ENCODE data around the gene SLC1A2.
A peak's percentile ranks its signal among the peaks of the same experiment; 100 is the strongest.

Gene SLC1A2

DNA sequence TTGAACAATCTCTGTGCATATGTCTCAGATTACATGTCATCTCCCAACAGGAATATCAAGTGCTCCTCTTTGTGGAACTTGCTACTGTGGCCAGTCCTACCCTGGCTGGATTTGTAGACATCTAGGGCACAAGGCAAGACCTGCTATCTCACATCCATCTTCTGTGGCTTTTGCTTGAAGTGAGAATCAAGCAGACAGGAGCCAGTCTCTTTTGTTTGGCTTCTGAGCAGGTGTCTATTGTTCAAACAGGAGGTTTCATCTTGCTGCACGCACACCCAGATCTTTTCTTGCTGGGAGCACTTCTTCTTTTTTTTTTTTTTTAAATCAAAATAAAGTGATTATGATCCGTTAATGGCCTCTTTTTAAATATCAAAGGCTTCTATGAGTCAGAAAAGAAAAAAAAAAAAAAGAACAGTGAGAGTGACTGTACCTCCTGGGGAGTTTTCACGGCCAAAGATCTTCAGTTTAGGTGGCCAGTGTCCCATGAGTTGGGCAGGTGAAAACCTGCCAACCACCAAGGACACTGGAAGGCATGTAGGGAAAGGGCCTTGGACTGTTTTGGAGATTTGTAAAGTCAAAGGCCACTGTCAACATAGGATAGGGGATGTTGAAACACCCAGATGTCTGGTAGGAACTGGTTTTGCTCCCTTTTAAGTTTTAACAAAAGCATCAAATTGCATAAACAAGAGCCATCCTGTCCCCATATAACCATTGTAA is 202.2 kb downstream of the SLC1A2 start:
- TF ChIP-seq POLR2AphosphoS5 (IDR thresholded peaks at IDR 0.05; ENCODE audit: low read depth, low read length) = no peak
- TF ChIP-seq TAF1 (IDR thresholded peaks at IDR 0.05; ENCODE audit: borderline replicate concordance, low read depth, low read length) = no peak
- TF ChIP-seq POLR2A (IDR thresholded peaks at IDR 0.05; ENCODE audit: low read depth, low read length) = no peak
- DNase-seq (ENCODE audit: insufficient read length) (no peak), FAIRE-seq (no peak)

DNA sequence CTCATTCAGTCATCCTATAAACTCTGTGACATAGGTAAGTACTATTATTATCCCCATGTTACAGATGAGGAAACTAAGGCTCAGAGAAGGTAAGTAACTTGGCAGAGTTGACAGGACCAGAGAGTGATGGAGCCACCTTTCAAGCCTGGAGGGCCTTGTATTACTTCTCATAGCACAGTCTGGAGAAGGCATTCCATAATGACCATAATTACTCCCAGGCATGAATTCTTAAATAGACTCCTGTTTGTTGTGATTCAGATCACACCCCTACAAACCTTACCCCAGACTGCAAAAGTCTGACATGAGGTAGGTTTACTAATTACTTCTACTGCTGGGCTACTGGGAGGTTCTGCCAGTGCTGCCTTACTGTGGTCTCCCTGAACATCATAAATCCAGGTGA is 203.4 kb downstream of the SLC1A2 start:
- no peak for FAIRE-seq
- no peak for DNase-seq (ENCODE audit: insufficient read length)
- TF ChIP-seq TAF1 (IDR thresholded peaks at IDR 0.05; ENCODE audit: borderline replicate concordance, low read depth, low read length) (no peak), POLR2A (IDR thresholded peaks at IDR 0.05; ENCODE audit: low read depth, low read length) (0 out of 2 replicates have a peak, but pooled peaks have one; percentile 23)

DNA sequence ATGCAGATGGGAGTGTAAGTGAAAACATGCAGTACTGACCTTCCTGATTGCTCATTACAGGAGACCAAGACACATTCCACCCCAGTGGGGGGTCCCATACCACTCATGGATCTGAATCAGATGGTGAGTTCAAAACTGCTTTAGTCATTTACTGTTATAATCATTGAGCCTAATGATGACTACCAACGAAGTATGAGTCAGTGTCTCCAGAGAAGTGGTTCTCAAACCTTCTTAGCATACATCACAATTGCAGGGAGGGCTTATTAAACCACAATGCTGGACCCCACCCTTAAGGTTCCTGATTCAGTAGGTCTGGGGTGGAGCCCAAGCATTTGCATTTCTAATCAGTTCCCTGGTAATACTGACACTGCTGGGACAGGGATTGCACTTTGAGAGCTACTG is 204.6 kb downstream of the SLC1A2 start:
- no peak for FAIRE-seq
- no peak for TF ChIP-seq TAF1 (IDR thresholded peaks at IDR 0.05; ENCODE audit: borderline replicate concordance, low read depth, low read length)
- DNase-seq (ENCODE audit: insufficient read length) = no peak

DNA sequence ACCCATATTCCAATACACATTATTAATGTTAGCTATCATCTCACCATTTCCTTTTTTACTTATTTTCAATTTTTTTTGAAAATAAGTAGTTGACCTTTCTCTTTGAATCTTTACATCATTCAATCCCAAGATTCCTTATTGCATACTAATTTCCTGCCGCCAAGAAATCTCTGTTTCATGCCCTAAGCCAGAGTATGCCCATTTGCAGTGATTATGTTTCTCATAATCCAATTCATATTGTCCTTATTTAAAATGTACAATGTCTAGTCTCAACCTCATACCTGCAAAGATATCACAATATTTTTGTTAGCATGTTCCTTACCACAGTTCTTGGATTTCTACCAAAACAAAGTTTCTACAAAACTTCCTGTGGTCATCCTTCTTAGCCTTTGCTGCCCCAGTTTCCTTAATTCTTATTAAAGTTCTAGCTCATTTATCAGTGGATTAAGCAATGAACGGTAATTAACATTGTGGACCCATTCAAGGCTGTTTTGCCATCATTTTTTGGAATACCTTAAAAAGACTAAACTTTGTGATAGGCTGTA is 205.1 kb downstream of the SLC1A2 start:
- DNase-seq (ENCODE audit: insufficient read length) (no peak), FAIRE-seq (no peak)
- TF ChIP-seq POLR2AphosphoS5 (IDR thresholded peaks at IDR 0.05; ENCODE audit: low read depth, low read length) (no peak), POLR2A (IDR thresholded peaks at IDR 0.05; ENCODE audit: low read depth, low read length) (no peak), TAF1 (IDR thresholded peaks at IDR 0.05; ENCODE audit: borderline replicate concordance, low read depth, low read length) (no peak)

DNA sequence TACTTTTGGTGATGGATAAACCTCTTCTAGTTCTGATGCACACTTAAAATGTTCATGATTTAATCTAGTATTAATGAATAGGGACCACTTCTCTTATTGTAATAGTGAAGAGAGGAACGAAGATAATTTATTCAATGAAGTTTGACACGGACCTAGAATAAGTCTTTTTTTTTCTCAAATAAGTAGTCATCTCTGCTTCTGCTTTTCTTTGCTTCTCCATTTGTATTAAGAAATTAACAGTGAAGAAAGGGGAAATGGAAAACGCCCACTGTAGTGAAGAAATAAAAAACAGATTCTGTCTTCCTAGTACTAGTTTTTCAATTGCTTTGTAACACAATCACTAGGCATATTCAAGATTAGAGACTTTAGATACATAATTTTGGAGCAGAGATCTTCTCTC is 207.4 kb downstream of the SLC1A2 start:
- FAIRE-seq (no peak), DNase-seq (ENCODE audit: insufficient read length) (no peak)
- no peak for TF ChIP-seq POLR2AphosphoS5 (IDR thresholded peaks at IDR 0.05; ENCODE audit: low read depth, low read length)
- no peak for TF ChIP-seq POLR2A (IDR thresholded peaks at IDR 0.05; ENCODE audit: low read depth, low read length)
- TF ChIP-seq TAF1 (IDR thresholded peaks at IDR 0.05; ENCODE audit: borderline replicate concordance, low read depth, low read length) = no peak

DNA sequence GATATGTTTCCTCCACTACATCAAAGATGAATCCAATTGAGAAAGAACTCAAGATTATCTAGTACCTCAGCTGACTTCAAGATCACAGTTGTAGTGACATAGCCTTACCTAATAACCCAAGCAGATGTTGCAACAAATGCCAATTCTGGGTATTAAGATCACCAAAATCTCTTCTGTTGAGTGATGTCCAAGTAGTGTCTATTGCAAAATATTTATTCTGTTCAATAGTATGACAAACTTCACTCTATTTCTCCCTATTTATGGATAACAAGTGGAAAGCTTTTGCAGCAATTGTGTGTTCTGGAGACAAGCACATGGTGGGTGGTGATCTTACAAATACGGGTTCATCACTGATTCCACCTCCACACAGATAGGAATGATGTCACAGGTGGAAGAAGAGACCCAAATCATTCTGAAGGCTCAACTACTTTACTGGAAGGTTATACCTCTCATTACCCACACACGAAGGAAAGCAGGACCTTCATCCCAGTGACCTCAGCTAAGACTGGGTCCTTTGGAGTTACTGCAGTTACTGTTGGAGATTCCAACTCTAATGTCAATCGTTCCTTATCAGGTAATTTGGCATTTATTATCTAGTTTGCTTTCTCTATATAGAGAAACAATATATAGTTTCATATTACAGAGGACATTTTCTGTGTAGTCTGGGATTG is 208.3 kb downstream of the SLC1A2 start:
- DNase-seq (ENCODE audit: insufficient read length) = no peak
- peak; percentile 33; the same call in 1 of the 2 replicates for TF ChIP-seq POLR2A (IDR thresholded peaks at IDR 0.05; ENCODE audit: low read depth, low read length)
- TF ChIP-seq TAF1 (IDR thresholded peaks at IDR 0.05; ENCODE audit: borderline replicate concordance, low read depth, low read length) = no peak
- TF ChIP-seq POLR2AphosphoS5 (IDR thresholded peaks at IDR 0.05; ENCODE audit: low read depth, low read length) = peak; percentile 60; the same call in 1 of the 2 replicates
- FAIRE-seq = no peak

DNA sequence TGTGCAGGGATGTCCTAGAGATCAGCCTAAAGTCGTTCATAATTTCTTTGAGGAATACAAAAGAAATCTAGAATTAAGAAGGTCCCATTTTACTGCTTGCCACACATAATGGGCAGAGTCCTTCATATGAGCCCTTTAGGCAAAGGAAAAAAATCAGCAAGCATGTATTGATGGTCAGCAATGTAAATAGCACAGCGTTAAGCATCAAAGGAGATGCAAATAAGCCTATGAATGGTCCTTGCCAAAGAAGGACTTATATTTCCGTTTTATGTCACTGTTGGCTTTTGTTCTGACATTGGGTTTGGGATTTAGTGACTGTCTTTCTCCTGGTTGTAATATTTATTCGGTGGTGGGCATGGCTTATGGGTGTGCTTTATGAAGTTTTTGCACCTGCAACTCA is 210.6 kb downstream of the SLC1A2 start:
- TF ChIP-seq POLR2AphosphoS5 (IDR thresholded peaks at IDR 0.05; ENCODE audit: low read depth, low read length) (peak; percentile 73), POLR2A (IDR thresholded peaks at IDR 0.05; ENCODE audit: low read depth, low read length) (peak; percentile 25), TAF1 (IDR thresholded peaks at IDR 0.05; ENCODE audit: borderline replicate concordance, low read depth, low read length) (no peak)
- FAIRE-seq (peak; percentile 9), DNase-seq (ENCODE audit: insufficient read length) (no peak)

DNA sequence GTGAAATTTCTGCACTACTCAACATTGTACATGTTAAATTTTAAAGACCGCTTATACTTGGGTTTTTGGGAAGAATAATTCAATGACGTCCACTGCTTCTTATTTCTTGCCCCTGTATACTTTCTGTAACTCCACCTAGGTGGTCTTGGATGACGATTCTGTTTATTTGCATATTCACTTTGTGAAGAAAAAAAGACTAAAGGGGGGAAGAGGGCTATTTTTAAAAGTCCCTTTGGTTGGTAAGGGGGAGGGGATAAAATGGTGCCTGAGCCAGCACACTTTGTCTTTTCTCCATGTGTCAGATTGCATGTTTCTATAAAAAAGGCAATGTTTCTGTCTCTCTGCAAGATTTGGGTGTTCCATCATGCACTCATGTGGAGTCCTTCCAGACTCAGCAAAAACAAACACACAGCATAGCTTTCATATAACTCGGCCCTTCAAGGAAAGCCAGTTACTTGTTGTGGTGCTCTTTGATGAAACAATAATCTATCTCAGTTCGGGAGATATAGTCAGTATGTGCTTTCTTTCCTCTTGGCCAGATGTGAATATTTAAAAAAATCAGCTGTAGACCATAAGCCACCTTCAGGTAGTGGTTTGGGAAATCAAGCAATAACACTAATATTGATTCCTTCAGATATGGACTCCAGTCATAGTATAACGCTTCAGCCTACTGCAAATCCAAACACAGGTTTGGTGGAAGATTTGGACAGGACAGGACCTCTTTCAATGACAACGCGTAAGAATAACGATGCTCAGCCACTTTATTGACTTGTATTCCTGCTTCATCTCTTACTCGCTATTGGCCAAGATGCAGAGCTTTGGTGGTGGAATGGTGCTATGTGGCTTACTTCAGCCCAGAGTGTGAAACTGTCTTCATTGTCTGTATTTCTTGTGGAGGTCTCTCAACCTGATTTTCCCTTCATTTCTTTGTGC is 211.6 kb downstream of the SLC1A2 start:
- peak; percentile 26; the same call in 1 of the 2 replicates for TF ChIP-seq POLR2A (IDR thresholded peaks at IDR 0.05; ENCODE audit: low read depth, low read length)
- no peak for TF ChIP-seq TAF1 (IDR thresholded peaks at IDR 0.05; ENCODE audit: borderline replicate concordance, low read depth, low read length)
- peak; percentile 61; the same call in 1 of the 2 replicates for TF ChIP-seq POLR2AphosphoS5 (IDR thresholded peaks at IDR 0.05; ENCODE audit: low read depth, low read length)
- DNase-seq (ENCODE audit: insufficient read length) (no peak), FAIRE-seq (peak; percentile 73)

DNA sequence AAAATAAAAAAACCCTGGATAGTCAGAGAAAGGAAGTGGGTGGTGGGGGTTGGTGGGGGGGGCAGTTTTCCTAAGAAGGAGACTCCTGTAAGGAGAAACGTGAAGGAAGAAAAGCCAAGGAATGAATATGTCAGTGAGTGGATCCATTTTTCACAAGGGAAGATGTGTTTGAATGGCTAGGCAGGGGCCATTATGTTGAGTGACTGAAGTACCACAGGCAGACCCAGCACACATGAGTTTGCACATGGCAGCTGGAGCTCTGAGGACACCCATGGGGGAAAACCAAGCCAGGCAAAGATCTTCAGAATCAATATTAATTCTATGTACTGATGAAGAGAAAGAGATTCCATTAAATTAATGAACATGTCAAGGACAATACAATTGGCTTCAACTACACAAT is 212.7 kb downstream of the SLC1A2 start:
- peak; percentile 53 for TF ChIP-seq POLR2A (IDR thresholded peaks at IDR 0.05; ENCODE audit: low read depth, low read length)
- TF ChIP-seq POLR2AphosphoS5 (IDR thresholded peaks at IDR 0.05; ENCODE audit: low read depth, low read length) = peak; percentile 54; the same call in 1 of the 2 replicates
- TF ChIP-seq TAF1 (IDR thresholded peaks at IDR 0.05; ENCODE audit: borderline replicate concordance, low read depth, low read length) = no peak
- FAIRE-seq (peak; percentile 65), DNase-seq (ENCODE audit: insufficient read length) (no peak)

DNA sequence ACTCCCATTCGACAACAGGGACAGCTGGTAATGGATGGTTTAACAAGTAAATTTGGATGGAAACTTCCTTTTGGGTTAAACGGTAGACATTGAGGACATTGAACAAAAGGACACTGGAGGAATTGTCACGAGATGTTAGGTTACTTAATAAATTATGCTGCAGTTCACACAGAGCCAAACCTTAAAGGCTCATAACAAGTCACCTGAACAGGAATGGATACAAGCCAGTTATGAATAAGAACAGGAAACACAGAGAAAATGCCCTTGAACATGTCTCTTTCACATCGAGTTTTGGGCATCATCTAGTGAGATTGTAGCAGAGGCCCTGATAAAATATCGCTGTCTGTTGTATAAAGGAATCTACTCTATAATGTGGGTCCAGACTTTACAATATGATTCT is 214.7 kb downstream of the SLC1A2 start:
- DNase-seq (ENCODE audit: insufficient read length) (no peak), FAIRE-seq (no peak)
- TF ChIP-seq TAF1 (IDR thresholded peaks at IDR 0.05; ENCODE audit: borderline replicate concordance, low read depth, low read length) (no peak), POLR2A (IDR thresholded peaks at IDR 0.05; ENCODE audit: low read depth, low read length) (no peak), POLR2AphosphoS5 (IDR thresholded peaks at IDR 0.05; ENCODE audit: low read depth, low read length) (no peak)
